Effector CD8-positive, alpha-beta T cell (primary cell): ENCODE measurements around the gene SLC2A6.

Experiments used
- DNase-seq: peaks from one replicate; lab custom pipeline; 2025; lab: John Stamatoyannopoulos, UW

SLC2A6 gene

GRCh38 chr9:133515615-133516255, 36.8 kb upstream of the SLC2A6 start:
- DNase-seq: no peak

GRCh38 chr9:133515240-133515610, 36.3 kb upstream of the SLC2A6 start:
- no peak for DNase-seq

- no peak for DNase-seq
These were observed 35.8 kb upstream of the SLC2A6 start for GRCh38 chr9:133514460-133515239.

- DNase-seq: no peak
These were observed 34.6 kb upstream of the SLC2A6 start for GRCh38 chr9:133513214-133514100.

- no peak for DNase-seq
These were observed 33.6 kb upstream of the SLC2A6 start for GRCh38 chr9:133512253-133513213.

- no peak for DNase-seq
These were observed 32.7 kb upstream of the SLC2A6 start for GRCh38 chr9:133511607-133512006.

GRCh38 chr9:133510926-133511505, 32.1 kb upstream of the SLC2A6 start:
- no peak for DNase-seq

- no peak for DNase-seq
These were observed 30.5 kb upstream of the SLC2A6 start for GRCh38 chr9:133509179-133510083.

GRCh38 chr9:133508046-133508445, 29.1 kb upstream of the SLC2A6 start:
- no peak for DNase-seq

GRCh38 chr9:133507246-133507965, 28.5 kb upstream of the SLC2A6 start:
- DNase-seq: no peak

GRCh38 chr9:133506653-133507038, 27.7 kb upstream of the SLC2A6 start:
- no peak for DNase-seq

- no peak for DNase-seq
These were observed 27.2 kb upstream of the SLC2A6 start for GRCh38 chr9:133505901-133506652.

GRCh38 chr9:133505186-133505830, 26.4 kb upstream of the SLC2A6 start:
- DNase-seq: no peak

- no peak for DNase-seq
These were observed 23.2 kb upstream of the SLC2A6 start for GRCh38 chr9:133502112-133502511.

- no peak for DNase-seq
These were observed 21.0 kb upstream of the SLC2A6 start for GRCh38 chr9:133499892-133500270.

- DNase-seq: no peak
These were observed 20.4 kb upstream of the SLC2A6 start for GRCh38 chr9:133499132-133499891.
